ENCODE measurements around the gene PIAS4.

DNA sequence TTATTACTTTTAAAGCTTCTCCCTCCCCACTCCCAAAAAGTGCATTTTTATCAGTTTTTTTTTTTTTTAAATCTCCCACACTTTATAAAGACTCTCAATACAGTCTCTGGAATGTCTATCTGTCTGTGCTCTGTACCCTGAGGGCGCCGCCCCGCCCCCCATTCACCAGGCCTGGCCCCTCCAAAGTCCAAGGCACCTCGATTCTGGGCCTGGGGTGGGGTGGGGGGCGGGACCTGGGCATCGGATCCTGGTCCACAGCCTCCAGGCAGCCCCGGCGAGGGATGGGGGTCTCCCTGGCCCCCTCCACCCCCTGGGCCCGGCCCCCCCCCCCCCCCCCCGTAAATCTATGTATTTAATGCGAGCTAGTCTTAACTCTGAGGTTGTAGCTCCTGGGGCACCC lies 35.9 kb downstream of the PIAS4 start:
- no peak for TF ChIP-seq POLR2A (IDR thresholded peaks at IDR 0.05; ENCODE audit: low read depth, low read length)
- TF ChIP-seq, protein P1, sequence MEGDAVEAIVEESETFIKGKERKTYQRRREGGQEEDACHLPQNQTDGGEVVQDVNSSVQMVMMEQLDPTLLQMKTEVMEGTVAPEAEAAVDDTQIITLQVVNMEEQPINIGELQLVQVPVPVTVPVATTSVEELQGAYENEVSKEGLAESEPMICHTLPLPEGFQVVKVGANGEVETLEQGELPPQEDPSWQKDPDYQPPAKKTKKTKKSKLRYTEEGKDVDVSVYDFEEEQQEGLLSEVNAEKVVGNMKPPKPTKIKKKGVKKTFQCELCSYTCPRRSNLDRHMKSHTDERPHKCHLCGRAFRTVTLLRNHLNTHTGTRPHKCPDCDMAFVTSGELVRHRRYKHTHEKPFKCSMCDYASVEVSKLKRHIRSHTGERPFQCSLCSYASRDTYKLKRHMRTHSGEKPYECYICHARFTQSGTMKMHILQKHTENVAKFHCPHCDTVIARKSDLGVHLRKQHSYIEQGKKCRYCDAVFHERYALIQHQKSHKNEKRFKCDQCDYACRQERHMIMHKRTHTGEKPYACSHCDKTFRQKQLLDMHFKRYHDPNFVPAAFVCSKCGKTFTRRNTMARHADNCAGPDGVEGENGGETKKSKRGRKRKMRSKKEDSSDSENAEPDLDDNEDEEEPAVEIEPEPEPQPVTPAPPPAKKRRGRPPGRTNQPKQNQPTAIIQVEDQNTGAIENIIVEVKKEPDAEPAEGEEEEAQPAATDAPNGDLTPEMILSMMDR (IDR thresholded peaks at IDR 0.05; ENCODE audit: extremely low read depth in 1 of 2, insufficient read depth in 1 of 2, low read depth in 1 of 2, low read length in 2 of 2) = no peak
